Right renal pelvis (tissue), 4 donors: ENCODE measurements around the gene ZNF169. TPM values are rescaled to one million over a fixed set of nuclear protein-coding genes. Genes with fewer than 3 reads are reported as not detected.
"Not testable (repeated sequence)": the region's sequence is repeated elsewhere in the genome, so short reads cannot be mapped to it uniquely, and the experiment has no call there.

Experiments
- DNase-seq, 4 donors: peaks; one replicate each; pipeline ENCODE4 v3.0.0-alpha.2; 2013; ENCODE audit warnings: low read depth in 4 of 4, low spot score in 3 of 4, missing footprints in 1 of 4
- polyA plus RNA-seq, 4 donors: library from polyadenylated mRNA; unstranded; fragments of 120-200 nt; gene quantifications; one replicate each; pipeline ENCODE4 v1.2.1, GENCODE V29; 2013; ENCODE audit not compliant: insufficient read length in 4 of 4

The ZNF169 gene
- polyA plus RNA-seq = 1 to 10 TPM; 5.0 to 7.6 (median 5.3) TPM

DNA sequence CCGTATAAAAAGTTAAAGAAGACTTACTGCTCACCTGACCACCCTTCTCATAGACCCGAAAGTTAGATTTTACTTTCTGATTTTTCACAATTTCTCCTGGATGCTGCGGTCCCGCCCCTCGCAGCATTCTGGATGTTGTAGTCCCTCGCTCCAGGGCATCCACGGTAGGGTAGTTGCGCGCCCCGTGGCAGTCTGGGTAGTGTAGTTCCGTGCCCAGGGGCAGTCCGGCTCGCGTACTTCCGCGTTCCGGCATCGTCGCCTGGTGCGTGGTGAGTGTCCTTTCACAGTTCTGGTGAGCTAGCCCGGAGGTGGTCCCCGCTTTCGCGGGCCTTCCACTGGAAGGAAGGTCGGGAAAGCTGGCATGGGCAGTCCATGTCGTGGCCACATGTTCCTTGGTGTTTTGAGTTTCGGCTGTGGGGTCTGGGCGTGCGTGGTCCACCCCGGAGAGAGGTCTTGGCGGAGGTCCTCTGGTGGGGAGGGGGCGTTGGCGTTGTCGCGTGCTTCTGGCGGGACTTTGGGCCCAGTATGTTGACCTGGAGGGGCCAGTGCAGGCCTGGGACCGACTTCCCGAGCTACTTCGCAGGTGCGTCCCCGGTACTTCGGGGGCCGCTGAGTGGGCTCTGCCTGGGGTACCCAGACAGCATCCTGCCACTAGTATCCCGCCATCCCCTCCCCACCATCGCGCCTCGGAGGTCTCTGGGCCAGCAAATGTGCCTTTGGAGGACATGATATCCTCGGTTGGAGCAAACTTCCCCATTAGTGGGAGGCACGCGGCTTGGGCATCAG, at the start of gene ZNF169:
Gene ZNF169, plus strand, starts transcription at position 222 of the 786 bp plus-strand sequence. CDS start 19,515 bp downstream, outside the sequence.
- peak; percentile 62 to 67 (median 66) for DNase-seq

DNA sequence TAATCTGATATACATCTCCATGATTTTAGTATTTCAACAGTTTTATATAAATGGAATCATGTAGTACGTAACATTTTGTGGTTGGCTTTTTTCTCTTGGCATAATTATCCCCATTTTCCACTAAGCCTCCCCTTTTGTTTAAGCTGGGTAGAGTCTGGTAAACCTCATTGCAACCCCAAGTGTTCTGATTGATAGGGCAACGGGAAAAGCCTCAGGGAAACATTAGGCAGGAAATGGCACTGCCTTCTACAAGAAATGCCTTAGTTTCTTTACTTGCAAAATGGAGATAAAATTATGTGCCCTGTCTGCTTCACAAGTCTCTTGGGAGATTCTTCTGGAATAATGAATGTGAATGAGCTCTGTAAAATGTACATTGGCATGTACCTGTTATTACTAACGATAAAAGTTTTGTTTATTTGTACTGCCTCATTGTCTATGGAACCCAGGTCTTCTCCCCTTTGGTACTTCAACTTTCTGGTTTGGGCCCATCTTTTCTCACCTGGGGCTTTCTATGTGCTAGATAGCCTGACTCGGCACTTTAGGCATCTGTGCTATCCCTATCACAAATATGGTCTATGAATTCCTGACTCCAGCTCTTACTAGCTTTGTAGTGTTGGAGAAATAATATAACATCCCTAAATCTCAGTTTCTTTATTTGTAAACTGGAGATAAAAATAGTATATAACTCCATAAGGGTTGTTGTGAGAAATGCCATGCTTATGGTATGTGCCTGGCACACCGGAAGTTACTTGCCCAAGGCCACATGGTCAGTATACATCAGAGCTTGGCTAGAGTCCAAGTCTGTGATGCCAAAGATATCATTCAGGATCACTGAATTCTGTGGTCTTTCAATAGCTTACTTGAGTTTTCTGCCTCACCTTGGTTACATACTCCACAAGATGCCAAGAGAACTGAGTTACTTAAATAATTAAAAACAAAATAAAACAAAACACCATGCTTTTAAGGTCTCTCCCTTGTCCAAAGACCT, 48.2 kb upstream of the ZNF169 start:
- no peak for DNase-seq

DNA sequence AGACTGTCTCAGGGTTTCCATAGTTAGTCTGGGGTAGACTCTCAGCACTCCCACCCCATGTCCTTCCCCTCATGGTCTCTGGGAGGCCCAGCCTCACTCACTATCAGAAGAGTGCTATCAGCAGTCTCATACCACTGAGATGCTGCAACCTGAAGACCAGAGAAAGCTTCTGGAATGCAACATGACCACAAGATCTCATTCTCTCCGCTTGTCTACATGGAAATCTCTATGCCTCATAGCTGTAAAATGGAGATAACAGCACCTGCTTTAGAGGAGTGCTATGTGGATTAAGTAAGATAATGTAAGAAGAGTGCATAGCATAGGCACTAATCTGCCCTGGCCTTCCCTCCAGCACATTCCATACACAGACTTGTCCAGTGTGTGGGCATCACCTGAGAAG, 47.0 kb upstream of the ZNF169 start:
- DNase-seq = no peak

DNA sequence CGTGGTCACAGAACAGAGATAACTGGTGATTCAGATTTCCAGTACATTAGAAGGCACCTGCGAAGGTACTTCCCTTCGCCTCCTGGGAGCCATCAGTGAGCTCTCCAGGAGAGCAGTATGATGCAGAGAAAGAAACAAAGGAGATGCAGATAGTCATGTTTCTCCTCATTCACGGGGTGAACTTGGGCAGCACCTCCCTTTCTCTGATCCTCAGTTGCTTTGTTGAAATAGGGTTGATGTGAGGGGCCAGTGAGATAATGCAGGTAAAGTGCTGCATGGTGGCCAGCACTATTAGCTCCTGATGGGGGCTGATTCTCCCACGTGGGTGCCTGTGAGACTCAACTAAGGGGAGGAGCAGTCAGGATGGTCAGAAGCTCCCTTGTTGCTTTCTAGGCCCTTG, 46.6 kb upstream of the ZNF169 start:
- no peak for DNase-seq

DNA sequence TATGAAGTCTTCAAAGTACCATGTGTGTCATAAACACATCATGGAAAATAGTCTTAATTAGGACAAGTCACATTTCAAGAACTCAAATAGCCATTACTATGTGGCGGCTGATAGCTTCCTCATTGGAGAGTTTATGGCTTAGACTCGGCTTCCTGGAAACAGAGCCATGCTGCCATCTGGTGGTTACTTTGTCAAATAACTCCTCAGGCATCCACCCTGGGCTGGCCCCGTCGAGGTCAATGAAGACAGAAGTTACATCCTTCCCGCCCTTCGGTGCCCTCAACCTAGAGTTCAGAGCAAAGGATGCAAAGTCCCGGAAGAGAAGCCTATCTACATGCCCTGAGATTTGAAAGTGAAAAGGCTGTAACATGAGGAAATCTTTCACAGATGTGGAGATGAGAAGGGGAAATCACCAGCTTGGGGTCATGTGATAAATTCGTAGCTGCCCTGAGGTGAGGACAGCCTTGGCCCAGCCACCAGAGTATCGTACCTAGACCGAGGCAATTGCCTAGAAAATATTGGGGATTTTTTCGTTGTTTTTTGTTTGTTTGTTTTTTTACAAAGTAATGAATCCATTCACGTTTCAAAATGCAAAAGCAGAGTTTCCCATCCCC, 45.5 kb upstream of the ZNF169 start:
- peak; percentile 63 to 73 (median 68) for DNase-seq

DNA sequence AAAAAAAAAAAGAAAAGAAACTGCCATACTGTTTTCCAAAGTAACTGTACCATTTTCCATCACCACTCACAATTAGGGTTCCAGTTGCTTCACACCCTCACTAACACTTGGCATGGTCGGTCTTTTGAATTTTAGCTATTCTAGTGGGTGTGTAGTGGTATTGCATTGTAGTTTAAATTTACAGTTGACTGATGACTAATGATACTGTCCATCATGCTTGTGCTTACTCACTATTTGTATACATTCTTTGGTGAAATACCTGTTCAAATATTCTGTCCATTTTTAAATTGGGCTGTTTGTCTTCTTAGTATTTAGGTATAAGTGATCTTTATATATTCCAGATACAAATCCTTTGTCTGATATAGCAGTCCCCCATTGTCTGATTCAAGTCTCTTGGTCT, 36.2 kb upstream of the ZNF169 start:
- no peak for DNase-seq

DNA sequence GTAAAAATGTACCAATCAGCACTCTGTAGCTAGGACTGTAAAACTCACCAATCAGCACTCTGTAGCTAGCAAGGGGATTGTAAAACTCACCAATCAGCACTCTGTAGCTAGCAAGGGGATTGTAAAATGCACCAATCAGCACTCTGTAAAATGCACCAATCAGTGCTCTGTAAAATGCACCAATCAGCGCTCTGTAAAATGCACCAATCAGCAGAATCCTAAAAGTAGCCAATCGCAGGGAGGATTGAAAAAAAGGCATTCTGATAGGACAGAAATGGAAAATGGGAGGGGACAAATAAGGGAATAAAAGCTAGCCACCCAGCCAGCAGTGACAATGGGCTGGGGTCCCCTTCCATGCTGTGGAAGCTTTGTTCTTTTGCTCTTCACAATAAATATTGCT, 33.7 kb upstream of the ZNF169 start:
- not testable (repeated sequence) for DNase-seq

DNA sequence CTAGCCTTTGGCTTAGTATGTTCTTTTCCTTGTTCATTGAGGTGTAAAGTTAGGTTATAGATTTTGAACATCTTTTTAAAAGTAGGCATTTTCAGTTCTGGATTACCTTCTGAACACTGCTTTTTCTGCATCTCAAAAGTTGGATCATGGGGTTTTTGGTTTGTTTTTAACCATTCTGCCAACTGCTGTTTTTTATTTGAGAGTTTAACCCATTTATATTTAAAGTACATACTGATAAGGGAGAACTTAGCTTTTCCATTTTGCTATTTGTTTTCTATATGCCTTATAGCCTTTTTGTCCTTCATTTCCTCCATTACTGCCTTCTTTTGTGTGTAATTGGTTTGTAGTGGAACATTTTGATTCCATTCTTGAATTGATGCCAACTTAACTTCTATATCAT, 30.5 kb upstream of the ZNF169 start:
- DNase-seq = no peak

DNA sequence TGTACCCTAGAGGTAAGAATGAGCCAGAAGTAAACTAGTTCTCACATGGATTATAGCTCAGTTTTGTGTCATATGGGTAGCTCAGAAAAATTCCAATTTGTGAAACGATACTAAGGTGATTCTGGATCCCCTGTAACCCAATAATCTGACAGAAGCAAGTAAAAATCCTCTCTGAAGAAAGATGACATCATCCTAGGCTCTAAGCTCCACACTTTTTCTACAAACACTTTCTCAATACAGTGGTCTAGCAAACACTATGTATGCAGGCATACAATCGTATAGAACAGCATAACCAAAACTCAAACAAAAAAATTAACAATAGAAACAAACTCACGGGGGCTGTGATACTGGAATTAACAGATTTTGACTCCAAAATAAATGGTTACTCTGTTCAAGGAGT, 26.7 kb upstream of the ZNF169 start:
- DNase-seq = no peak

DNA sequence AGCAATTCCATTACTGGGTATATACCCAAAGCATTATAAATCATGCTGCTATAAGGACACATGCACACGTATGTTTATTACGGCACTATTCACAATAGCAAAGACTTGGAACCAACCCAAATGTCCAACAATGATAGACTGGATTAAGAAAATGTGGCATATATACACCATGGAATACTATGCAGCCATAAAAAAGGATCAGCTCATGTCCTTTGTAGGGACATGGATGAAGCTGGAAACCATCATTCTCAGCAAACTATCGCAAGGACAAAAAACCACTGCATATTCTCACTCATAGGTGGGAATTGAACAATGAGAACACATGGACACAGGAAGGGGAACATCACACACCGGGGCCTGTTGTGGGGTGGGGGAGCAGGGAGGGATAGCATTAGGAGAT, 18.0 kb upstream of the ZNF169 start:
- not testable (repeated sequence) for DNase-seq

DNA sequence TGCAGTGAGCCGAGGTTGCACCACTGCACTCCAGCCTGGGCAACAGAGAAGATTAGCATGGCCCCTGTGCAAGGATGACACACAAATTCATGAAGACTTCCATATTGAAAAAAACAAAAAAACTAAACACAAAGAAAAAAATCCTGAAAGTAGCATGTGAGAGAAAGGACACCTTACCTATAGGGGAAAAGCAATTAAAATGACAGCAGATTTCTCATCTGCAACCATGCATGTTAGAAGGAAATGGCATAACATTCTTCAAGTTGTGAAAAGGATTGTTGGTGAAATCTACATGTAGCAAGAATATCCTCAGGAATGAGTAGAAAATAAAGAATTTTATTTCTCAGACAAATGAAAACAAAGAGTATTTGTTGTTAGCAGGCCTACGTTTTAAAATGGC, 13.4 kb upstream of the ZNF169 start:
- no peak for DNase-seq

DNA sequence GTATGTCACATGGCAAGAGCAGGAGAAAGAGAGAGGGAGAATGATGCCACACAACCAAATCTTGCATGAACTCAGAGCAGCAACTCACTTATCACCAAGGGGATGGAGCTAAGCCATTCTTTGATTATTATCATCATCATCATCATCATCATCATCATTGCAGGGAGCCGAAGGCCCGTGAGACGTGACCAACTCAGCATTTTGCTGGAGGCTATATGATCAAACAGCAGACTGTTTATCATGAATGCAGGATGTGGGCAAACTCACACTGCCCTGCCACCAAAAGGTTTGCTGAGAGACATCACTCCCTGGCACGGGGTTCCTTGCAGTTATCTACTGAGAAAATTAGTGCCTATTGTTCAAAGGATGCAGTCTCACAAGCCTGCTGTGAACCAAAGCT, 8.6 kb upstream of the ZNF169 start:
- no peak for DNase-seq

DNA sequence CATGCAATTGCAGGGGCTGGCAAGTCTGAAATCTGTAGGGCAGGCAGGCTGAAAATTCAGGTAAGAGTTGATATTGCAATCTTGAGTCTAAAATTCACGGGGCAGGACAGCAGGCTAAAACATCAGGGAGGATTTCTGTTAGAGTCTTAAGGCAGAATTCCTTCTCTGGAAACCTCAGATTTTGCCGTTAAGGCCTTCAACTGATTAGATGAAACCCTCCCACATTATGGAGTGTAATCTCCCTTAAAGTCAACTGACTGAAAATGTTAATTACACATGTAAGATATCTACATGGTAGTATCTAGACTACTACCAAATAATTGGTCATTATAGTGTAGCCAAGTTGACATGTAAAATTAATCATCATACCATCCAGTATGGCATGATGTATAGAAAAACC, 3.1 kb upstream of the ZNF169 start:
- DNase-seq = no peak

DNA sequence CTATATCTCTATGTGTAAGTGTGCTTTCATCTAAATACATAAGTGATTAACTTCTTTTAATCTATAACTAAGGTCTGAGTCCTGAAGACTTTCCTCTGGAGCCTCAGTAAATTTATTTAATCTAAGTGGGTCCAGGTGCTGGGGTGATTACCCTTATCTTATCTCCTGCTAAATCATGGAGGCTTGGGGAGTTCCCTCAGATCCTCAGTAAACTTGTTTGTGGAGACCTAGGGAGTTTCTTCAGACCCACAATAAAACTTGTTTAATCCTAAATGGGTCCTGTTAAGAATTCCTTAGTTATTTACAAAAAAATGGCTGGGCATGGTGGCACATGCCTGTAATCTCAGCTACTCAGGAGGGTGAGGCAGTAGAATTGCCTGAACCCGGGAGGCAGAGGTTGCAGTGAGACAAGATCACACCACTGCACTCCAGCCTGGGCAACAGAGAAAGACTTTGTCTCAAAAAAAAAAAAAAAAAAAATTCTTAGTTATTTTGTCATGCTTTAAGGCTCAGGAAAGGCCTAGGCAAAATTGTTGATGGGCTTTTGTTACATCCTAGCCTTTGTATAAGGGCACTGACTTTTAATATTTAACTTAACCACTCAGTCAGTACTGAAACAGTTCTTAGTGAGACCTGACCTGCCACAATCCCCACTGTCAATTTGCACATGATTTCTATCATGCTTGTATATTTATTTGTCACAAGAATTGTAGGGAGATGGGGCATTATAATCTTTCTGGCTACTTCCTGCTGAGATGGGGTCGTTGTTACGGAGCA, 6.7 kb downstream of the ZNF169 start:
- not testable (repeated sequence) for DNase-seq

DNA sequence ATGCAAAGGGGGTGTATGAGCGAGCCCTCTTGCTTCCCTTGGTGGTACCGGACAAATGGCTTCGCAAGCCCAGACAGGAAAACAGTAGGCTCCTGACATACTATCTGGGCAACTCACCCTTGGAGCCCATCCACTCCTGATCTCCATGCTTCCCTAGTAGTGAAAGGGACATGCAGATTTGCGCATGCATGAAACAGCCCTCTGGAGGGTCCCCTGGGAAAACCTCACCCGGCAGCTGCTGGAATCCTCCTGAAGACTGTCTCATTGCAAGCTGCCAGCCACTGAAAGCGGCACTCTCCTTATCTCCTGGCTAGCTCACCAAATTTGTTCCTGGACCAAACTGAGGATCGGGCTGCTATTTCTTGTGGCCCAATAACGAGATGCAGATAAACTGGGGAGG, 10.2 kb downstream of the ZNF169 start:
- no peak for DNase-seq

DNA sequence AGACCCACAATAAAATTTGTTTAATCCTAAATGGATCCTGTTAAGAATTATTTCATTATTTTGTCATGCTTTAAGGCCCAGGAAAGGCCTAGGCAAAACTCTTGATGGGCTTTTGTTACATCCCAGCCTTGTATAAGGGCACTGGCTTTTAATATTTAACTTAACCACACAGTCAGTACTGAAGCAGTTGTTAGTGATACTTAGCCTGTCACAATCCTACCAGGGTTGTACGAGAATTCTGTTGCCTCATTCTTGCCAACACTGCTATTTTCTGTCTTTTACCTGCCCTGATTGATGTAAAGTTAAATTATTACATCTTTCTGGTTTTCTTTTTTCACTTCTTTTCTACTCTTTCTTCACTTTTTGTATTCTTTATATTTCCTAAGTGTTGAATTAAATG, 10.9 kb downstream of the ZNF169 start:
- no peak for DNase-seq

DNA sequence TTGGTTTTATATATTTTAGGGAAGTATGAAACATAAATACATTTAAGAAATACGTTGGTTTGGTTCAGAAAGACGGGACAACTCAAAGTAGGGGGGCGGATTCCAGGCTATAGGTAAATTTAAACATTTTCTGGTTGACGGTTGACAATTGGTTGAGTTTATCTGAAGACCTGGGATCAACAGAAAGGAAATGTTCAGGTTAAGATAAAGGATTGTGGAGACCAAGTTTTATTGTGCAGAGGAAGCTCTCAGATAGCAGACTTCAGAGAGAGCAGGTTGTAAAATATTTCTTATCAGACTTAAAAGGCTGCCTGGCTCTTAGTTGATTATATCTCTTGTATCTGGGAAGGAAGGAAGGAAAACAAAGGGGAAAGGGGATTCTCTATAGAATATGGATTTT, 17.9 kb downstream of the ZNF169 start:
- not testable (repeated sequence) for DNase-seq

DNA sequence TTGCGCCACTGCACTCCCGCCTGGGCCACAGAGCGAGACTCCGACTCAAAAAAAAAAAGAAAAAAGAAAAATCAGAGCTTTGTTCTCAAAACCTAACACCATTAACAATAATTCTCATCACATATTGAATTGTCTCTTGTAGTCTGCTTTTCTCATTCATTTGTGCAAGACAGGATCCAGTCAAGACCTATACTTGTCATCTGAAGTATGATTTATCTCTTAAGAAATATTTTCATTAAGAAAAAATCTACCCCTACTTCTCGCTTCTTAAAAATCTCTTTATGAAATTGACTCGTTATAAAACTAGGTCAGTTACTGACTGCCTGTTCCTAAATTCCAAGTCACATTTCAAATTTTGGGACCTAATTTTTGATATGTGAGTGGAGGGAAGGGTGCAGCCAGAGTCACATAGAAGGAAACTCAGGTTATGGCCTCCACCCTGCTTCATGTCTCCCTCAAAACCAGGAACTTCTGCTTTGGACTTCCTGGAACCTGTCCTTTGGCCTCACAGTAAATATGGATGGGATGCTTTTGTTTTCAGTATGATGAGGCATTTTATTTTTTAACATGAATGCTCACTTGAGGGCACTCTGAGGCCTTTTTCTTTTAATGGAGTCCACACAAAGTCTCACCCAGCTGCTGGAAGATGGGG, 18.9 kb downstream of the ZNF169 start:
- DNase-seq = no peak

DNA sequence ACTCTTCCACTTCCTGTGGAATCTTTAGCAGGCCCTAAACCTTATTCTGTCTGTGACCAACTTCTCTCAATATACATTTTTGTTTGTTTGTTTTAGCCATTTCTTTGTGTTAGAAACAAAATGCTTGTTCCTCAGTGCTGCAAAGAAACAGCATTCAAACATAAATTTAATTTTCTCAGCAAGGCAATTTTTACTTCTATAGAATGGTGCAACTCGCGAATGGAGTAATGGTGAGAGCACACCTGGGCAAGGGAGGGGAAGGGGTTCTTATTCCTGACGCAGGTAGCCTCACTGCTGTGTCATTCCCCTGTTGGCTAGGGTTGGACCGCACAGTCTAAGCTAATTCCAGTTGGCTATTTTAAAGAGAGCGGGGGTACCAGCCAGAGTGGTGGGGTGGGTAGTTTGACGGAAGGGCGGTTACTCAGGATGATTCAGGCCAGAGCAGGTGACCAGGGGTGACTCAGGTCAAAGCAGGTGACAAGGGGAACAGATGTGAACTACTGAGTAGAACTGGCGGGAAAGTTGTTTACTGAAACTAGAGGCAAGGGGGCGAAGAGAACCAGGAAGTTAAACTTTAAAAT, 21.4 kb downstream of the ZNF169 start:
- DNase-seq = no peak
